ENCODE data around the gene ZNF658.
A peak's percentile ranks its signal among the peaks of the same experiment; 100 is the strongest.
"Not testable (repeated sequence)": the region's sequence is repeated elsewhere in the genome, so short reads cannot be mapped to it uniquely, and the experiment has no call there.

ZNF658 gene

DNA sequence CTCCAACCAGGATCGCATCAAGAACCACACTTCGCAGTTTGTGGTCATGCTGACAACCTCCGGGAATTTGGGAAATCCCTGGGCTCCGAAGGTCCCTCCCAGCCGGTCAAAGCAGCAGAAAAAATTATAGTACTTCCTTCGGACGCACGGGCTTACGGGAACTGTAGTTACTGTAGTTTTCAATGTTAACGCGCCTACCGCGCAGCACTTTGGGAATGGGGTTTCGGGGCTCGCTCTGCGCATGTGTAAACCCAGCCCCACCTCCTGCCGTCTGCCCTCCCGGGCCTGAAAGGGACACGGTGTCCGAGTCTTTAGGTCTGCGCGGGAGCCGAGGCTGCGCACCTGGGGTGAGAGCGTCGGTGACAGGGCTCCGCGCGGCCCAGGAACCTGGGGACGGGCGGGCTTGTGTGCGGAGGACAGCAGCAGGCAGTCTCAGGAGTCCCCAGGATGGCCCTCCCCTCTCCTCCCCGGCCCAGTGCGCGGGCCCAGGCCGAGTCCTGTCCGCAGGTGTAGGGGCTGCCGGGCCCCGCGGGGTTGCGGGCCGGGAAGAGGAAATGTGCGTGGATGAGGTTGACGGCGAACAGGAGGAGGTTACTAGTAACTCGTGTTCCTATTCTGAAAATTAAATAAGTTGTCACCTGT, at the start of gene ZNF658:
TSS of gene ZNF658 (plus strand) at position 236 of the 642 bp plus-strand sequence. CDS start 2,837 bp downstream, outside the sequence.
- not testable (repeated sequence) for H3K27me3 Mint-ChIP-seq (ENCODE audit: low read depth); H3K36me3 Mint-ChIP-seq (ENCODE audit: low read depth); H3K4me1 Mint-ChIP-seq; H3K9me3 Mint-ChIP-seq
- H3K27ac Mint-ChIP-seq = peak within 1 kb of the TSS; percentile 65 to 88 (median 82)
- H3K4me3 Mint-ChIP-seq = peak within 1 kb of the TSS; percentile 94 to 98 (median 95)

DNA sequence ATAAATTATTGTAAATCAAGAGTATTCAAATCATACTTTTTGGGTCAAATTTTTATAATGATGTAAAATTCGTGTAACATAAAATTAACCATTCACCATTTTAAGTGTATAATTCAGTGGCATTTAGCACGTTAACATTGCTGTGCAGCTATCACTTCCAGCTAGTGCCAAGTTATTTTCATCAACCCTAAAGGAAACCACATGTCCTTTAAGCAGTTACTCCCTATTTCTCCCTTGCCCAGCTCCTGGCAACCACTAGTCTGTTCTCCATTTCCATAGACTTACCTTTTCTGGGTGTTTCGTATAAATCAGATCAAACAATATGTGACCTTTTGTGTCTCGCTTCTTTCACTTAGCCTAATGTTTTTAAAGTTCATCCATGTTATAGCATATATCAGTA, 38.8 kb upstream of the ZNF658 start:
- H3K9me3 Mint-ChIP-seq; H3K27ac Mint-ChIP-seq; H3K4me1 Mint-ChIP-seq; H3K4me3 Mint-ChIP-seq; H3K36me3 Mint-ChIP-seq (ENCODE audit: low read depth); H3K27me3 Mint-ChIP-seq (ENCODE audit: low read depth): not testable (repeated sequence)

DNA sequence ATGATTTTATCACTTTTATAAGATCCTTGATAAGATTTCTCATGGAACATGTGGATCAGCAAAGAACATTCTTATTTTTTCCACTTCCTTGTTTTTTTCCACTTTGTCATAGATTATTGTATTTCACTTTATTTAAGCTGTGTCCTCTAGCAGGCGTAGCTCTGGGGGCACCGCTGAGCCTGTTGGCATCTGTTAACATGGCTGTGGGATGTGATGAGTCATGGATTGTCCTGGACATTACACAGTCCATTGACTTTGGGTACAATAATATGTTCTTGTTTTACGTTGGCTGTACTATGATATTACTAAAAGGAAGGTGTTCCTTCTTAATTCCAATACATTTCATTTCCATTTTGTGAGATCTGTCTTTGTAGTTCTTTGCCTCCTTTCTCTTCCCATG, 31.9 kb upstream of the ZNF658 start:
- H3K36me3 Mint-ChIP-seq (ENCODE audit: low read depth); H3K9me3 Mint-ChIP-seq; H3K27ac Mint-ChIP-seq; H3K27me3 Mint-ChIP-seq (ENCODE audit: low read depth); H3K4me3 Mint-ChIP-seq; H3K4me1 Mint-ChIP-seq: not testable (repeated sequence)

DNA sequence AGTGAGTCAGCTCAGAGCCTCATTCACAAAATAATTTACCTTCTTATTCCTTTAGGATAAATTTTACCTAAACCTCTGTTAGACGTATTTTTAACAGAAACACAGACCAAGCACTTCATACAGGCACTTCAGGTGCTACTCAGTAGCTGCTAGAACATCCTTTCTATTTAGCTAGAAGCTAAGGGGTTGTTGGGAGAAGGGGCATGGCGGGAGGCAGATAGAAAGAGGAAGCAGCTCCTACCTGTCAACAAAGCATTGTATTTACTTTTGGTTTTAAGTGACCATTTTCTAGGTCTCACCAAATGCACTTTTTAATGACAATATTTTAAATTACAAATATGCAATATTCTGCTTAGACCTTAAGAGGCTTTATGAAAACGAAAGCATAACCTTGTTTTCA, 19.9 kb upstream of the ZNF658 start:
- H3K4me3 Mint-ChIP-seq; H3K4me1 Mint-ChIP-seq; H3K27me3 Mint-ChIP-seq (ENCODE audit: low read depth); H3K9me3 Mint-ChIP-seq; H3K36me3 Mint-ChIP-seq (ENCODE audit: low read depth); H3K27ac Mint-ChIP-seq: not testable (repeated sequence)

DNA sequence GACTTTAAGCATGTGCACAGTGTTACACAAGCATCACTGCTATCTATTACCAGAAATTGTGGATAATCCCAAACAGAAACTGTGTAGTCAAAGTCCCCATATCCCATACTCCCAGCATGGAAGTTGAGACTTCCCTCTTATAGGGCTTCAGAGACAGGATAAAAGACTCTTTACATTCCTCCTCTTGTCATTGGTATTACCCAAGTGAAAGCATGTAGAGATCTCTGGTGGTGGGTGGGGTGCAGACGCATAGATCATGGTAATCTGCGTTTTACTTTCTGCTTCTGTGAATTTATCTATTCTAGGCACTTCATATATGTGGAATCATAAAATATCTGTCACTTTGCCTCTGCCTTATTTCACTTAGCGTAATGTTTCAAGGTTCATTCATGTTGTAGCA, 18.7 kb upstream of the ZNF658 start:
- not testable (repeated sequence) for H3K27me3 Mint-ChIP-seq (ENCODE audit: low read depth); H3K4me1 Mint-ChIP-seq; H3K4me3 Mint-ChIP-seq; H3K27ac Mint-ChIP-seq; H3K9me3 Mint-ChIP-seq; H3K36me3 Mint-ChIP-seq (ENCODE audit: low read depth)

- not testable (repeated sequence) for H3K27ac Mint-ChIP-seq; H3K36me3 Mint-ChIP-seq (ENCODE audit: low read depth); H3K9me3 Mint-ChIP-seq; H3K4me1 Mint-ChIP-seq; H3K4me3 Mint-ChIP-seq; H3K27me3 Mint-ChIP-seq (ENCODE audit: low read depth)
These were observed 10.2 kb upstream of the ZNF658 start for GRCh38 chr9:66890334-66890733.

- Mint-ChIP-seq H3K4me3 (peak overlapping the region; percentile 94 to 98 (median 95)), H3K27ac (peak overlapping the region; percentile 64 to 82 (median 65))
- H3K27me3 Mint-ChIP-seq (ENCODE audit: low read depth); H3K9me3 Mint-ChIP-seq; H3K36me3 Mint-ChIP-seq (ENCODE audit: low read depth); H3K4me1 Mint-ChIP-seq: not testable (repeated sequence)
These were observed 616 bp downstream of the ZNF658 start for GRCh38 chr9:66901141-66901540.

DNA sequence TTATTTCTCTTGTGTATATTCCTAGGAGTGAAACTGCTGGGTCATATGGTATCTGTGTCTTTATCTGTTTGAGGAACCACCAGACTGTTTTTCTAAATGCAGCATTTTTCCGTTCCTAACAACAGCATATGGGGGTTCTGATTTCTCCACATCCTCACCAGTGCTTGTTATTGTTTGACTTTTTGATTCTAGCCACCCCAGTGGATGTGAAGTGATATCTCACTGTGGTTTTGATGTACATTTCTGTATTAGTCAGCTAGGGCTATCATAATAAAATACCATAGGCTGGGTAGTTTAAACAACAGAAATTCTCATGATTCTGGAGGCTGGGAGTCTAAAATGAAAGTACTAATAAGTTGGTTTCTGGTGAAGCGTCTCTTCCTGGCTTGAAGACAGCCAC, 9.0 kb downstream of the ZNF658 start:
- not testable (repeated sequence) for H3K9me3 Mint-ChIP-seq; H3K27me3 Mint-ChIP-seq (ENCODE audit: low read depth); H3K27ac Mint-ChIP-seq; H3K4me3 Mint-ChIP-seq; H3K4me1 Mint-ChIP-seq
- H3K36me3 Mint-ChIP-seq (ENCODE audit: low read depth) = peaks cover 19% of the 10 kb centered on the region

DNA sequence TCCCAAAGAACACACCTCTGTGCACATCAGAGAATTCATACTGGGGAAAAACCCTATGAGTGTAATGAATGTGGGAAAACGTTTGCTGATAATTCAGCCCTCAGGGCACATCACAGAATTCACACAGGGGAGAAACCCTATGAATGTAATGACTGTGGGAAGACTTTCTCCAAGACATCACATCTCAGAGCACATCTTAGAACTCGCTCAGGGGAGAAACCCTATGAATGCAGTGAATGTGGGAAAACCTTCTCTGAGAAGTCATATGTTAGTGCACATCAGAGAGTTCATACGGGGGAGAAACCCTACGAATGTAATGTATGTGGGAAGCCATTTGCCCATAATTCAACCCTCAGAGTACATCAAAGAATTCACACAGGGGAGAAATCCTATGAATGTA, 19.5 kb downstream of the ZNF658 start:
- not testable (repeated sequence) for H3K27ac Mint-ChIP-seq; H3K9me3 Mint-ChIP-seq; H3K4me1 Mint-ChIP-seq; H3K27me3 Mint-ChIP-seq (ENCODE audit: low read depth); H3K4me3 Mint-ChIP-seq
- peaks cover 19% of the 10 kb centered on the region for H3K36me3 Mint-ChIP-seq (ENCODE audit: low read depth)

- H3K4me1 Mint-ChIP-seq; H3K9me3 Mint-ChIP-seq; H3K4me3 Mint-ChIP-seq; H3K27ac Mint-ChIP-seq; H3K36me3 Mint-ChIP-seq (ENCODE audit: low read depth); H3K27me3 Mint-ChIP-seq (ENCODE audit: low read depth): not testable (repeated sequence)
These were observed 35.8 kb downstream of the ZNF658 start for GRCh38 chr9:66936194-66936870.

DNA sequence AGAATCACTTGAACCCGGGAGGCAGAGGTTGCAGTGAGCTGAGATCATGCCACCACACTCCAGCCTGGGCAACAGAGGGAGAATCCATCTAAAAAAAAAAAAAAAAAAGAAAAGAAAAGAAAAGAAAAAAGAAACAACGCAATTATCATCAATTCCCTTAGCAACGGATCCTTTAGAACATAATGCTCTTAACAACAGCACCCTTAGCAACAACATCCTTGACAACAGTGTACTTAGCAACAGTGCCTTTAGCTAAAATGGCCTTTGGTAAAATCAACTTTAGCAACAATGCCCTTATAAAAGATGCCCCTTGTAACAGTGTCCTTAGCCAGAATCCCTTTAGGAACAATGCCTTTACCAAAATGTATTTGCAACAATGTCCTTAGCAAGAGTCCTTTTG, 37.1 kb downstream of the ZNF658 start:
- not testable (repeated sequence) for H3K4me1 Mint-ChIP-seq; H3K9me3 Mint-ChIP-seq; H3K27me3 Mint-ChIP-seq (ENCODE audit: low read depth); H3K27ac Mint-ChIP-seq; H3K4me3 Mint-ChIP-seq; H3K36me3 Mint-ChIP-seq (ENCODE audit: low read depth)

- H3K4me1 Mint-ChIP-seq; H3K4me3 Mint-ChIP-seq; H3K9me3 Mint-ChIP-seq; H3K27me3 Mint-ChIP-seq (ENCODE audit: low read depth); H3K27ac Mint-ChIP-seq; H3K36me3 Mint-ChIP-seq (ENCODE audit: low read depth): not testable (repeated sequence)
These were observed 37.8 kb downstream of the ZNF658 start for GRCh38 chr9:66938322-66938721.

- not testable (repeated sequence) for H3K4me3 Mint-ChIP-seq; H3K4me1 Mint-ChIP-seq; H3K27me3 Mint-ChIP-seq (ENCODE audit: low read depth); H3K36me3 Mint-ChIP-seq (ENCODE audit: low read depth); H3K27ac Mint-ChIP-seq; H3K9me3 Mint-ChIP-seq
These were observed 39.6 kb downstream of the ZNF658 start for GRCh38 chr9:66939878-66940830.

DNA sequence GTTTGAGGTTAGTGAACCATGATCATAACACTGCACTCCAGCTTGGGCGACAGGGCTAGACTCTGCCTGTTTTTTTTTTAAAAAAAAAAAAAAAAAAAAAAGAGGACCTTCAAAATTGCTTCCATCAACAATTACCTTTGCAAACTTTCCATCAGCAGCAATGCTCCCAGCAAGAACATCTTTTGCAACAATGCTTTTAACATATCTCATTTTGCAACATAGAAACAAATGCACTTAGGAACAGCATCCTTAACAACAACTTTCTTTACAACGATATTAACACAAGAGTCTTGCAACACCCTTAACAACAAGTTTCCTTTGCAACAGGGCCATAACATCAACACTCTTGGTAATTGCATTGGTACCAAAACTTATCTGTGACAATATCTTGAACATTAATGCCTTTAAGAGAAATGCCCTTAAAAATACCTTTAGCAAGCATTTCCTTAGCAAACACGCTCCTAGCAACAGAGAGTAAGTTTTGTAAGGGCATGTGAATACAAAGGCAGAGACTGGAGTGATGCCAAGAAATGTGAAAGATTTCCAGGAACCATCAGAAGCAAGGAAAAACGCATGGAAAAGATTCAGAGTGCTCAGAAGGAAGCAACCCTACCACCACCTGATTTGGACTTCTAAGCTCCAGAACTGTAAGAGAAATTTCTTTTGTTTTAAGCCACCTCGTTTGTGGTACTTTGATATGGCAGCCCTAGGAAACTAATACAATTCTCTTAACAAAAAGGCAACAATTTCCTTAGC, 42.1 kb downstream of the ZNF658 start:
- not testable (repeated sequence) for H3K4me1 Mint-ChIP-seq; H3K36me3 Mint-ChIP-seq (ENCODE audit: low read depth); H3K9me3 Mint-ChIP-seq; H3K4me3 Mint-ChIP-seq; H3K27ac Mint-ChIP-seq; H3K27me3 Mint-ChIP-seq (ENCODE audit: low read depth)

DNA sequence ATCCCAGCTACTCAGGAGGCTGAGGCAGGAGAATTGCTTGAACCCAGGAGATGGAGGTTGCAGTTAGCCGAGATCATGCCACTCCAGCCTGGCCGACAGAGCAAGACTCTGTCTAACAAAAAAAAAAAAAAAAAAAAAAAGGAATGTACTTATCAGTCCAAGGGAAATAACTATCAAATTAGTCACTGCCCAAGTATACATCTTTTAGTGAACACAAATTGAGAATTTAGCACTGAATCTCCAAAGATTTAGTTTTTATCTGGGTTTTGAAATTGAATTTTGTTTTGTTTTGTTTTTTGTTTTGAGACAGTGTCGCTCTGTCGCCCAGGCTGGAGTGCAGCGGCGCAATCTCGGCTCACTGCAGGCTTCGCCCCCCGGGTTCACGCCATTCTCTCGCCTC, 52.1 kb downstream of the ZNF658 start:
- not testable (repeated sequence) for H3K9me3 Mint-ChIP-seq; H3K36me3 Mint-ChIP-seq (ENCODE audit: low read depth); H3K27ac Mint-ChIP-seq; H3K4me1 Mint-ChIP-seq; H3K27me3 Mint-ChIP-seq (ENCODE audit: low read depth); H3K4me3 Mint-ChIP-seq

Data from nephron (organoid).